Measurements from ENCODE around the gene SULT4A1. TPM values are rescaled to one million over a fixed set of nuclear protein-coding genes. Genes with fewer than 3 reads are reported as not detected.

Gene SULT4A1
- total and polyA plus RNA-seq, 10 of the 15 experiments (the other 5 are each of a cell fraction or from before 2014, with no cell fraction given), result not detected

DNA sequence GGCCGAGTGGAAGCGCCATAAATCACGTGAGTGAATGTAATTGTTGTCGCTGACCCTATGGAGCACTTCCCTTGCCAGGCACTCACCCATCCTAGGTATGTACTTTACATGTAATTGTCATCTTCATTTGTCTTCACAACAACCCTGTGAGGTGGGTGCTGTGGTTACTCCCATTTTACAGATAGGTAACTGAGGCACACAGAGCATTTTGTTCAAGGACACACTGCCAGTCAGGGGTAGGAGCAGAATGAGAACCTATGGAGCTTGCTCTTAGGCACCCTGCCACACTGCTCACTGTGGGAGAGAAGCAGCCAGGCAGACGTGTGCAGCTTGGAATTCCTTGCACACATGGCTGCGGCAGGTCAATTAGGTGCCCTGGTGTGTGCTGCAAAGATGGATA is 49.4 kb downstream of the SULT4A1 start:
- peaks cover 7% of the 10 kb centered on the region for H3K79me2 ChIP-seq (ENCODE audit: control insufficient read depth, insufficient read depth, low read length)
- POLR2A ChIA-PET, result interaction anchor here (1.1 kb wide), 1 partner anchor 17 kb away, joined by 8 read pairs; no protein-coding TSS in a partner anchor
- no peak for DNase-seq (ENCODE audit: low read depth, low spot score)
- RAD21 ChIA-PET (ENCODE audit: unreplicated experiment), result no interaction called here
- H3K4me1 ChIP-seq (ENCODE audit: control insufficient read depth, insufficient read depth, low read length), result 0 out of 2 replicates have a peak, but pooled peaks cover 4% of the 10 kb centered on the region
- intact Hi-C loops (cut with micrococcal nuclease; ENCODE audit: unreplicated experiment) (no loop called here), in situ Hi-C loops (cut with MboI) (no loop called here)
- peak; percentile 49 for FAIRE-seq
- H3K27me3 ChIP-seq (replicated peaks in 1 of 2; ENCODE audit: control insufficient read depth in 2 of 2, insufficient read depth in 2 of 2, low read length in 1 of 2), result no peaks in the 10 kb centered on the region
- BruUV-seq (replicated peaks), result no TSS peak
- TF ChIP-seq YY1 (IDR thresholded peaks at IDR 0.05; ENCODE audit: low read depth, low read length) (no peak), SREBF1 (IDR thresholded peaks at IDR 0.05; ENCODE audit: low read length) (no peak), SMAD5 (IDR thresholded peaks at IDR 0.05; ENCODE audit: low read depth) (no peak), EZH2 (IDR thresholded peaks at IDR 0.05; ENCODE audit: borderline replicate concordance, control insufficient read depth, low read depth, low read length) (no peak), TCF3 (IDR thresholded peaks at IDR 0.05; ENCODE audit: borderline replicate concordance, insufficient read depth, low read depth, low read length) (no peak), TBL1XR1 (IDR thresholded peaks at IDR 0.05; ENCODE audit: low read depth, low read length) (no peak), ZNF24 (IDR thresholded peaks at IDR 0.05) (no peak), PAX8 (IDR thresholded peaks at IDR 0.05) (no peak), FOXK2 (IDR thresholded peaks at IDR 0.05) (no peak), KDM1A (IDR thresholded peaks at IDR 0.05; ENCODE audit: borderline replicate concordance) (no peak), NFIC (IDR thresholded peaks at IDR 0.05; ENCODE audit: low read depth, low read length) (no peak), DPF2 (IDR thresholded peaks at IDR 0.05) (no peak), ZNF217 (IDR thresholded peaks at IDR 0.05) (no peak), NFYB (IDR thresholded peaks at IDR 0.05; ENCODE audit: insufficient read depth, low read depth, low read length) (no peak), PAX5 (IDR thresholded peaks at IDR 0.05; ENCODE audit: borderline replicate concordance, low read depth, low read length) (no peak)
- TF ChIP-seq, protein P1, sequence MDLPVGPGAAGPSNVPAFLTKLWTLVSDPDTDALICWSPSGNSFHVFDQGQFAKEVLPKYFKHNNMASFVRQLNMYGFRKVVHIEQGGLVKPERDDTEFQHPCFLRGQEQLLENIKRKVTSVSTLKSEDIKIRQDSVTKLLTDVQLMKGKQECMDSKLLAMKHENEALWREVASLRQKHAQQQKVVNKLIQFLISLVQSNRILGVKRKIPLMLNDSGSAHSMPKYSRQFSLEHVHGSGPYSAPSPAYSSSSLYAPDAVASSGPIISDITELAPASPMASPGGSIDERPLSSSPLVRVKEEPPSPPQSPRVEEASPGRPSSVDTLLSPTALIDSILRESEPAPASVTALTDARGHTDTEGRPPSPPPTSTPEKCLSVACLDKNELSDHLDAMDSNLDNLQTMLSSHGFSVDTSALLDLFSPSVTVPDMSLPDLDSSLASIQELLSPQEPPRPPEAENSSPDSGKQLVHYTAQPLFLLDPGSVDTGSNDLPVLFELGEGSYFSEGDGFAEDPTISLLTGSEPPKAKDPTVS (IDR thresholded peaks at IDR 0.05; ENCODE audit: low read depth, low read length), result no peak
- CTCF ChIA-PET, result interaction anchor here (0.6 to 1.2 kb wide), 2 partner anchors 16 to 70 kb away, joined by 3 read pairs; no protein-coding TSS in a partner anchor
- no peaks in the 10 kb centered on the region for H3K9me3 ChIP-seq (replicated peaks; ENCODE audit: control insufficient read depth, insufficient read depth, low read length)
- H2AFZ ChIP-seq (ENCODE audit: control insufficient read depth, low read depth, low read length), result peak overlapping the region; percentile 57
- WGBS (ENCODE audit: insufficient coverage, insufficient replicate concordance, low lambda C conversion rate, missing lambda C conversion rate), result 17% methylated on average over 6 of the region's 6 CpGs
- H3K36me3 ChIP-seq (ENCODE audit: control insufficient read depth in 2 of 2, insufficient read depth in 2 of 2, low read length in 1 of 2), result no peaks in the 10 kb centered on the region
- SMC1A ChIA-PET (ENCODE audit: uncharacterized antibody, unreplicated experiment), result interaction anchor here (1.1 kb wide), 1 partner anchor 142 kb away, joined by 3 read pairs; the partner anchor contains the start of gene SAMM50
- H3K4me3 ChIP-seq, result peak overlapping the region; percentile 87
- peak overlapping the region; percentile 79 for H3K27ac ChIP-seq (ENCODE audit: control insufficient read depth, insufficient read depth)
- H3K4me2 ChIP-seq (ENCODE audit: control insufficient read depth, insufficient read depth), result peak overlapping the region; percentile 91
- H4K20me1 ChIP-seq (ENCODE audit: control insufficient read depth, insufficient read depth), result no peaks in the 10 kb centered on the region
- ATAC-seq, result peak; percentile 8
- H3K9ac ChIP-seq (ENCODE audit: control insufficient read depth, insufficient read depth, low read length), result peak overlapping the region; percentile 85

All from GM12878 (cell line).